Measurements from ENCODE around the gene PALD1.

DNA sequence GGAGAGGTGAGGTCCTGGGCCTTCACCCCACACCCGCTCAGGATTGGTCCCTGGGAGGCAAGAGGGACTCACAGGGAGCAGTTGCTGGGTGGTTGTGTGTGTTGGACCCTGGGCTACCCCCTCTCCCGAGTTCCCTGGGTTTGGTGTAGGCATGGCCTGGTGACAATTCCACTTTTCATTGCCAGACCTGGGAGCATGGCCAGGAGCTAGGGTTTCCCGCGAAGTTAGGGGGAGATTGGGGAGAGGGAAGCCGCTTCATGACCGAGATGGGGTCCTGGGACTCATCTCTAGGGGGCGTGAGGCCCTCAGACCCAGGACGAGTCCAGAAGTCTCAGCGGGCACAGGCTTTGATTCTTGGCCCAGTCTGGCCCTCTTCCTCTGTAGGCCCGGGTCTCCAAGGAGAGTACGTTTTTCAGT is 606 bp downstream of the PALD1 start:
- TF ChIP-seq, protein P1, sequence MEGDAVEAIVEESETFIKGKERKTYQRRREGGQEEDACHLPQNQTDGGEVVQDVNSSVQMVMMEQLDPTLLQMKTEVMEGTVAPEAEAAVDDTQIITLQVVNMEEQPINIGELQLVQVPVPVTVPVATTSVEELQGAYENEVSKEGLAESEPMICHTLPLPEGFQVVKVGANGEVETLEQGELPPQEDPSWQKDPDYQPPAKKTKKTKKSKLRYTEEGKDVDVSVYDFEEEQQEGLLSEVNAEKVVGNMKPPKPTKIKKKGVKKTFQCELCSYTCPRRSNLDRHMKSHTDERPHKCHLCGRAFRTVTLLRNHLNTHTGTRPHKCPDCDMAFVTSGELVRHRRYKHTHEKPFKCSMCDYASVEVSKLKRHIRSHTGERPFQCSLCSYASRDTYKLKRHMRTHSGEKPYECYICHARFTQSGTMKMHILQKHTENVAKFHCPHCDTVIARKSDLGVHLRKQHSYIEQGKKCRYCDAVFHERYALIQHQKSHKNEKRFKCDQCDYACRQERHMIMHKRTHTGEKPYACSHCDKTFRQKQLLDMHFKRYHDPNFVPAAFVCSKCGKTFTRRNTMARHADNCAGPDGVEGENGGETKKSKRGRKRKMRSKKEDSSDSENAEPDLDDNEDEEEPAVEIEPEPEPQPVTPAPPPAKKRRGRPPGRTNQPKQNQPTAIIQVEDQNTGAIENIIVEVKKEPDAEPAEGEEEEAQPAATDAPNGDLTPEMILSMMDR (IDR thresholded peaks at IDR 0.05) = no peak
- no peak for TF ChIP-seq POLR2A (IDR thresholded peaks at IDR 0.05)

Data from adrenal gland (tissue), 5 donors.